Stimulated activated memory B cell treated with anti-CD40 and anti-IgM and Interleukin-4, amounts not matched to agents 10 μg/mL and 1 μg/mL and 100 μg/mL, for 72 hours (primary cell): ENCODE measurements around the gene PRKACB.
A peak's percentile ranks its signal among the peaks of the same experiment; 100 is the strongest.

Experiments used
- ATAC-seq: fragments of 150-1000 bp; cut with Tn5 transposase; 2 replicates; pipeline ENCODE4 v1.10.0; 2021
- H3K27ac Mint-ChIP-seq: one replicate; pipeline ENCODE4 v1.8.0; 2022; ENCODE audit warnings: mild to moderate bottlenecking, mixed read lengths
- H3K27me3 Mint-ChIP-seq: one replicate; pipeline ENCODE4 v1.8.0; 2022; ENCODE audit warnings: mixed read lengths
- H3K36me3 Mint-ChIP-seq: one replicate; pipeline ENCODE4 v1.8.0; 2022; ENCODE audit warnings: mixed read lengths
- H3K4me1 Mint-ChIP-seq: one replicate; pipeline ENCODE4 v1.8.0; 2022; ENCODE audit warnings: mixed read lengths
- H3K4me3 Mint-ChIP-seq: one replicate; pipeline ENCODE4 v1.8.0; 2022; ENCODE audit warnings: mild to moderate bottlenecking, moderate library complexity, mixed read lengths
- H3K9me3 Mint-ChIP-seq: one replicate; pipeline ENCODE4 v1.8.0; 2022; ENCODE audit warnings: mixed read lengths

The PRKACB gene

DNA sequence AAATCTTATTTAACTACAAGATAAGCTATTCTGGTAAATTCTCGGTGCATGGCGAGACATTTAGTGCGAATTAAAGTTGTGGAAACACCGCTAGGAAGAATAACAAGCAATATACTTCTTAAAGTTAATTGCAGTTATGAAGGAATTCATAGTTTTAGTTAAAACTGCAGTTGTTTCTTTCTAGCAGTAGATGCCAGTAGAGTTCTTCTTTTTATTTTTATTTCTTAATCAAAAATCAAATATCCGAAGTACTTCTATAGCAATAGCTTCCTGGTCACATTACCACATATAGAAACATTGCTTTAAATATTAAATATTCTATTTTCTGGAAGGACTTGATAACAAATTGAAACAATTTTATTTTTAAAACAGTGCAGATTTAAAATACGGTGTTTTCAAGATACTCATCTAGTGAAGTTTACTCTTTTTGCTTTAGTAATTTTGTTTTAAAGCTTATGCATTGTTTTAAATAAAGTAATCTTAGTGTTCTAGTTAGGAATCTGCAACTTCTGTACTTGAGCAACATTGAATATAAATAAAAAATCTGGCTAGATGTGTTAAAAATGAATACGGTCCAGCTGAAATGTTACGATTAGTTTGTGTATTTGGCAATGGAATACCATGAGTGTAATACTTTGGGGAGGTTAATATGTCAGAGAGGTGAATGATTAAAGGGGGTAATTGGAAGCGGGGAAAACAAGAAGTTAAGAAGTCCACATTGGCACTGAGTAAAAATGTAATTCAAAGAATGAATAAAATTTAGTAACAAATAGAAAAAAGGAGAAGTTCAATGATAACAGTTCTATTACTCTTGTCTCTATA is 2.7 kb upstream of the PRKACB start:
- Mint-ChIP-seq H3K36me3 (no peaks in the 10 kb centered on the region), H3K4me1 (peaks cover 21% of the 10 kb centered on the region), H3K9me3 (no peaks in the 10 kb centered on the region), H3K4me3 (no peak overlapping the region), H3K27me3 (no peaks in the 10 kb centered on the region), H3K27ac (no peak overlapping the region)
- no peak for ATAC-seq

DNA sequence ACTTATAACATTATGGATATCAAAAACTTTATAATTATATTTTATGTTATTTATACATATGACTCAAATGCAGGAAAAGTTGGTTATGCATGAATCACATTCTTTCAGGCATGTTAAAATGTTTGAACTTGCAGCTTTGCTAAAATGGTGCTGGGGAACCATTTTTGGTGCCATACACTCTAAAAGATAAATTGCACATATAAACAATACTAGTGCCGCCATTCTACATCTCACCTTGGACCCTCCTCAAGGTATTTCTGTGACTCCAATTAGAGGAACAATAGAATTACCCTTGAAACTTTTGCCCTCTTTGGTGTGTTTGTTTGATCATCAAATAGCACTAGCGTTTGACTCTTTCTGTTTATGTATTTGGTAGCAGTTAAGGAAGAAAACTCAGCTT is 997 bp downstream of the PRKACB start:
- no peaks in the 10 kb centered on the region for H3K36me3 Mint-ChIP-seq
- ATAC-seq, result peak; percentile 41
- H3K27me3 Mint-ChIP-seq, result no peaks in the 10 kb centered on the region

DNA sequence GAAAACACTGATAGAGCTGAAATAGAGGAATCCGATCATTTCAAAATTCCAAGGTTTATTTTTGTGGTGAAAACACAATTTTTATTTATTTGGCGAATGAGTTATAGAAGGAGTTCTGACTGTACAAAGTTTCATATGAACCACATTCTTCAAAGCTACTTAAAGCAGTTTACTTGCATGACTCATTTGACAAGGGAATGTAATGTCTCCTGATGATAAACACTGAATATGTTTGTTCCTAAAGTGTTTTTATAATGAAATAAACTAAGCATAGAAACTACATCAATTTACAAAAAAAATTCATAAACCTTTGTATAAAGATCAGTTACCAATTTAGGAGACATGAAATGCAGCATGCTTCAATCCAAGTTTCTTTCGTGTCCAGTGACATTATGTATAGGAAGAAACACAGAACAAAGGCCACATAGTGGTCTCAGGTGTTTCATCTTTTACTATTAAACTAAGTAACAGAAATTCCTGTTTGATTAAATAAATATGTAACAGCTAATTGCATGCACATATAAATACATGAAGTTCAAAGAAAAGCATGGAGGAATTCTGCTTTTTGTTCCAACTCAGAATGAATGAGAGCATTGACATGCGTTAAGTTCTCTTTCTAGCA is 2.5 kb downstream of the PRKACB start:
- ATAC-seq, result no peak
- Mint-ChIP-seq H3K27ac (peak overlapping the region; percentile 96), H3K9me3 (no peaks in the 10 kb centered on the region), H3K4me1 (peaks cover 46% of the 10 kb centered on the region), H3K27me3 (no peaks in the 10 kb centered on the region), H3K36me3 (peaks cover 8% of the 10 kb centered on the region), H3K4me3 (peak overlapping the region; percentile 77)

More for the DNA sequence above, 997 bp downstream of the PRKACB start:
- Mint-ChIP-seq H3K4me1 (peaks cover 35% of the 10 kb centered on the region), H3K4me3 (peak overlapping the region; percentile 89), H3K9me3 (no peaks in the 10 kb centered on the region), H3K27ac (peak overlapping the region; percentile 96)

DNA sequence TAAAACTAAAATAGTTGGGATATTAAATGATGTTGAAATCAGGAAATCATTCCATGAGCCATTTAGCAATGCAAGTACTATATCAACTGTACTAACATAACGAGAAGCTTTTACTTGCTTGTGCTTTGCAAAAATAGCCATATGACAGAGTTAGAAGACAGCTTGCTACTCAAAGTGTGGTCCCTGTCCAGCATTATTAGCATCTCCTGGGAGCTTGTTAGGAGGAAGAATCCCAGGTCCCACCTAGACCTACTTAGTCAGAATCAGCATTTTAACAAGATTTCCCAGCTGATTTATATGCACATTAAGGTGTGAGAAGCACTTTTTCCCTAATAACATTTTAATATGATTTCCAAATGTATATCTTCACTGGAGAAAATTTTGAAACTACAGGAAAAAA is 4.7 kb downstream of the PRKACB start:
- no peak for ATAC-seq
- Mint-ChIP-seq H3K27me3 (no peaks in the 10 kb centered on the region), H3K4me3 (no peak overlapping the region), H3K9me3 (no peaks in the 10 kb centered on the region), H3K27ac (peak overlapping the region; percentile 60), H3K36me3 (peaks cover 8% of the 10 kb centered on the region), H3K4me1 (peaks cover 64% of the 10 kb centered on the region)

DNA sequence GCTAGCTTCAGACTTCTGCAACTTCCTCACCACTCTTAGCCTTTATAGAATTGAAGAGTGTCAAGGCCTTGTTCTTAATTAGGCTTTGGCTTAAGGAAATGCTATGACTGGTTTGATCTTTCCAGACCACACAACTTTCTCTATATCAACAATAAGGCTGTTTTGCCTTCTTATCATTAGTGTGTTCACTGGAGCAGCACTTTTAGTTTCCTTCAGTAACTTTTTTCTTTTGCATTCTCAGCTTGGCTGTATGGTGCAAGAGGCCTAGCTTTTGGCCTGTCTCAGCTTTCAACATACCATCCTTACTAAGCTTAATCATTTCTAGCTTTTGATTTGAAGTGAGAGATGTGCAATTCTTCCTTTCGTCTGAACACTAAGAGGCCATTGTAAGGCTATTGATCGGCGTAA is 8.6 kb downstream of the PRKACB start:
- peak; percentile 93 for ATAC-seq
- H3K9me3 Mint-ChIP-seq, result no peaks in the 10 kb centered on the region
- peak overlapping the region; percentile 84 for H3K27ac Mint-ChIP-seq
- H3K4me3 Mint-ChIP-seq, result peak overlapping the region; percentile 47
- no peaks in the 10 kb centered on the region for H3K27me3 Mint-ChIP-seq
- H3K36me3 Mint-ChIP-seq, result peaks cover 16% of the 10 kb centered on the region
- H3K4me1 Mint-ChIP-seq, result peaks cover 79% of the 10 kb centered on the region

DNA sequence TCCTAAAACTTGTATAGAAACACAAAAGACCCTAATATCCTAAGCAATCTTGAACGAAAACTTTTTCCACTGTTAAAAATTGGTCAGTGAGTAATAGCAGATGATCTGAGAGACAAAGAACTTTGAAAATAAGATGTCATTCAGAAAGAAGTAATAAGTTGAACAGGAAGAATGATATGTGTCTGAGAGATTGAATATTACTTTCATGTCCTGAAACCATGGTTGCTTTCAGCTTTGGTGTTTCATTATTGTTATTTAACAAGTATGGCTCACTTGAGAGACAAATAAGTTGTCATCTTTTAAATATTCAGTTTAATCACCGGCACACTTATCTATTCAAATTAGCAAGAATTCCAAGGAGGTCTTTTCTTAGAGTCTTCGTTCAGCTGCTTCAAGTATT is 11.4 kb downstream of the PRKACB start:
- Mint-ChIP-seq H3K4me3 (no peak overlapping the region), H3K9me3 (no peaks in the 10 kb centered on the region), H3K4me1 (peaks cover 77% of the 10 kb centered on the region), H3K36me3 (peaks cover 19% of the 10 kb centered on the region), H3K27me3 (no peaks in the 10 kb centered on the region), H3K27ac (peak overlapping the region; percentile 58)
- ATAC-seq, result no peak

DNA sequence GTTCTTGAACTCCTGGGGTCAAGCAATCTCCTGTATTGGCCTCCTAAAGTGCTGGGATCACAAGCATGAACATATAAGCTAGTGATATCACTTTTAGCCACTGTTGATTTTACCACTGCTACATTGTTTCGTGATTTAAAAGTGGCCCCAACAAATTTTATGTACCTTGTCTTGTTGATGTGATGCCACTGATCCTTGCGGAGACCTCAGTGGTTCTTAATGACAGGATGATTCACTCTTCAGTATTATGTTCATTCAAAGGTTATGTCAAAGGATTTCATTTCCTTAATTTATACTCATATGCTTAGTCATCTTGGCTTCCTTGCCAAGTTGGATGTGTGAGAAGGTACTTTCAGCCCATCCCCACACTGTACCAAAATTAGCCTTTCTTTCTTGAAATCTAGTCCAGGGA is 12.1 kb downstream of the PRKACB start:
- Mint-ChIP-seq H3K4me1 (peaks cover 75% of the 10 kb centered on the region), H3K4me3 (no peak overlapping the region), H3K27me3 (no peaks in the 10 kb centered on the region), H3K27ac (peak overlapping the region; percentile 58), H3K9me3 (no peaks in the 10 kb centered on the region), H3K36me3 (peaks cover 14% of the 10 kb centered on the region)
- ATAC-seq, result peak; percentile 67

DNA sequence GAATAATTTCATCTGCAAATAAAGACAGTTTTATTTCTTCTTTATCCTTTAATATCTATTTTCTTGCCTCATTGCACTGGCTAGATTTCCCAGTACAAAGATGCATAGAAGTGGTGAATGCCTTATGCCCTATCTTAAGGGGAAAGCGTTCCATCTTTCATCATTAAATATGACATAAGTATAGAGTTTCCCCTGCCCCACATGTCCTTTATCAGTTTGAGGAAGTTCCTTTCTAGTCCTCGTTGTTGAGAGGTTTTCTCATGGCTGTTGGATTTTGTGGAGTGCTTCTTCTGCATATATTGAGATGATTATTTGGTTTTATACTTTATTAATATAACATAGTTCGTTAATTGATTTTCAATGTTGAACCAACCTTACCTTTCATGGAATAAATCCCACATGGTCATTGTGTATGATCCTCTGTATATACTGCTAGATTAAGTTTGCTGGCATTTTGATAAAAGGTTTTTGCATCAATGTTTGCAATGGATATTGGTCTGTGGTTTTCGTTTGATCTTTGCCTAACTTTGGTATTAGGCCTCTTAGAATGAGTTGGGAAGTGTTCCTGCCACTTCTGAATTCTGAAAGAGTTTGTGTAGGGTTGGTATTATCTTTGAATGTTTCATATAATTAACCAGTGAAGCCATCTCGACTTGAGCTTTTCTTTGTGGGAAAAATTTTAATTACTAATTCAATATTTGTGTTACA is 15.6 kb downstream of the PRKACB start:
- H3K36me3 Mint-ChIP-seq, result peaks cover 14% of the 10 kb centered on the region
- no peak overlapping the region for H3K4me3 Mint-ChIP-seq
- peaks cover 72% of the 10 kb centered on the region for H3K4me1 Mint-ChIP-seq
- H3K9me3 Mint-ChIP-seq, result peaks cover 4% of the 10 kb centered on the region
- no peak for ATAC-seq
- no peak overlapping the region for H3K27ac Mint-ChIP-seq
- no peaks in the 10 kb centered on the region for H3K27me3 Mint-ChIP-seq

DNA sequence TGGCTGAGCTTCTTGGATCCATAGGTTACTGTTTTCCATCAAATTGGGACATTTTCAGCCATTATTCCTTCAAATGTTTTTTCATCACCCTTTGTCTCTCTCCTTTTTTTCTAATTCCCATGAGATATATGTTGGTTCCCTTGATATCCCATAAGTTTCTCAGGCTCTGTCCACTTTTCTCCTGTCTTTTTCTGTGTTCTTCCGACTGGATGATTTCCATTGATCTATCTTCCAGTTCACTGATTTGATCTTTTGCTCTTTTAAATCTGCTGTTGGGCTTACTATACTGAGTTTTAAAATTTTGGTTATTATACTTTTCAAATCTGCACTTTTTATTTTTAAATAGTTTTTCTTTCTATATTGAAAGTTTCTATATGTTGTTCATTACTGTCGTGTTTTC is 18.2 kb downstream of the PRKACB start:
- Mint-ChIP-seq H3K4me3 (no peak overlapping the region), H3K4me1 (peaks cover 57% of the 10 kb centered on the region), H3K9me3 (peaks cover 4% of the 10 kb centered on the region), H3K36me3 (peaks cover 14% of the 10 kb centered on the region), H3K27me3 (no peaks in the 10 kb centered on the region), H3K27ac (no peak overlapping the region)
- no peak for ATAC-seq

DNA sequence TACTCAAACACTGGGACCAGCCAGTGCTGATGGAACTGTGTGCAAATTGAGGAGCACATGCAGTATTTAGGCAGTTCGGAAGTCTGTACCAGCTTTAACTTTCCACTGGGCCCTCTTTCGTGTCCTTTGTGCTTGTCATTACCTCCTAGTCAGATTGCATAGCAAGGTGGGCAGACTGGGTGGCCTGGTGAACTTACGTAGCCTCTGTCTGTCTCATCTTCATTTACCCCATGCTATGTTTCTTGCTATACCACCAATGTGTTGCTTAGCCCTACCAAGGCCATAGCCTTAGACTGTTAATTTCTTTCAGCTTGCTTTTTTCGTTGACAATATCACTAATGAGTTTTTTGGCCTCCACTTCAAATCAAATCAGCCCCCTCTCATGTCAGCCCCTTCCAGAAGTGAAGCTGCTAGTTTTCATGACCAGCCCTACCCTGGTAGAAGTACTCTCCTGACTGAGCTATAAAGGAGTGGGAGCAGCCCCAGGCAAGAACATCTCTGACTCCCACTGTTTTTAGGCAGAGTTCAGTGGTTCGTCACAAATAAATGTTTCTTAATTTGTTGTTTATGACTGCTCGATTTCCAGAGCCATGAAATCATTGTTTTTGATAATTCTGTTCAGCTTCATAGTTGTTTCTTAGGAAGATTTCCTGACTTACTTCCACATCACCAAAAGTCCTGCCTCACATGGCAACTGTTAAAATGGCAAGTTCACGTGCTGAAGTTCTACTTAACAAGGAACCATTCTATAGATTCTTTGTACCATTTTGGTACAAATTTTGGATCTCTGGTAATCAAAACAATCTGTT is 19.3 kb downstream of the PRKACB start:
- ATAC-seq, result no peak
- peaks cover 61% of the 10 kb centered on the region for H3K4me1 Mint-ChIP-seq
- H3K27me3 Mint-ChIP-seq, result no peaks in the 10 kb centered on the region
- no peak overlapping the region for H3K4me3 Mint-ChIP-seq
- H3K27ac Mint-ChIP-seq, result peak overlapping the region; percentile 45
- peaks cover 4% of the 10 kb centered on the region for H3K9me3 Mint-ChIP-seq
- peaks cover 6% of the 10 kb centered on the region for H3K36me3 Mint-ChIP-seq

DNA sequence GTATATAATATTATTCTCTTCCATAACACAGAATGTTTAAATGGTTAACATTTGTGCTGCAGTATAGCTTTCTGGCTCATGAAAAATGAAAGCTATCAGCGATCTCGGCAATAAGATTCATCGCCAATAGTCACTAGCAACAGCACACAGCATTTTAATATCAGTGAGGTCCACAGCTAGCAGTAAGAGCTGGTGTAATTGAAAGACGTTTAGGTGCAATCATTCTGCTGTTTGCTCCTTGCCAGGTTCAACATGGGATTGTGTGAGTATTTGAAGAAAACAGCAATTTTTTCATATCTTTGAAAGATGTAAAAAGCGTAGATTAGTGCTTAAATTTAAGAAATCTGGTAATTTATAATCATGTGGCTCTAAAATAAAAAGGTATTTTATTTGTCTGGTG is 20.1 kb downstream of the PRKACB start:
- Mint-ChIP-seq H3K4me3 (no peak overlapping the region), H3K4me1 (peaks cover 69% of the 10 kb centered on the region), H3K27me3 (no peaks in the 10 kb centered on the region), H3K27ac (no peak overlapping the region), H3K36me3 (peaks cover 6% of the 10 kb centered on the region), H3K9me3 (peaks cover 4% of the 10 kb centered on the region)
- ATAC-seq, result no peak

DNA sequence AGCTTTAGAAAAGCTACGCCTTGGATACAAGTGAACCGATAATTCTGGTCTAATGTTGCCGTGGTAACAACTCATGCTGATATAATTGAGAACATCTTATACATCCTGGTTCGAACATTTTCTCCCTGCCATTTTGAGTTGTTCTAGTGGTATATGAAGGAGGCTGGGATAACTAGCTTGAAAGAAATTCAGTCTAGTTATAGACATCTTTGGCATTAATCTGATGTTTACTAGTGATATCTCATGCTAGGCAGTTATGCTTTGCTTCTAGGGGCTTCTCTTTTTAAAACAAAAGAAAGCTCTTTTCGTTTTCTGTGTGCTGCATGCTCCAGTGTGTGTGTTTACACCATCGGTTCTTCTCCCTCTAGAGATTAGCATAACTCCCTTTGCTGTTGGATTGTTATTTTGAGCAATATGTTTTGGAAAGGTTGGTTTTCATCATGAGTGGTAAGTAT is 20.5 kb downstream of the PRKACB start:
- H3K27ac Mint-ChIP-seq, result no peak overlapping the region
- peaks cover 6% of the 10 kb centered on the region for H3K36me3 Mint-ChIP-seq
- H3K4me3 Mint-ChIP-seq, result peak overlapping the region; percentile 7
- H3K27me3 Mint-ChIP-seq, result no peaks in the 10 kb centered on the region
- peaks cover 73% of the 10 kb centered on the region for H3K4me1 Mint-ChIP-seq
- peaks cover 4% of the 10 kb centered on the region for H3K9me3 Mint-ChIP-seq
- no peak for ATAC-seq

DNA sequence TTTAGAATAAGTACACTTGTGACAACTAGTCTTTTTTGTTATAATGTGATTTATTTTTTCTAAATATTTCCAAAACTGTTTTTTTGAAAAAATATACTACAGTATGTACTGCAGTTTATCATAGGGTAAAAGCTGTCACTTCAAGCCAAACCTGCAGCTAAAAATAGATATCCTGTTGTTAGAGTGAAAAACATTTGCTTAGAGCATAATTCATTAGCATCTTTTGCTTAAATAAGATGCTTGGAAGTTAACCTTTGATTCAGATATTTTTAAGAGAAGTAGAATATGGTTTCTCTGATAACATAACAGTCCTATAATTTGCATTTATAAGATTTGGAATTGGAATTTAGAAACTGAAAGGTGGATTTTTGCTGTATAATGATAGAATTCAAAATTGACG is 21.5 kb downstream of the PRKACB start:
- no peak for ATAC-seq
- Mint-ChIP-seq H3K4me3 (no peak overlapping the region), H3K27me3 (no peaks in the 10 kb centered on the region), H3K4me1 (peaks cover 66% of the 10 kb centered on the region), H3K27ac (no peak overlapping the region), H3K36me3 (peaks cover 6% of the 10 kb centered on the region), H3K9me3 (peaks cover 4% of the 10 kb centered on the region)

DNA sequence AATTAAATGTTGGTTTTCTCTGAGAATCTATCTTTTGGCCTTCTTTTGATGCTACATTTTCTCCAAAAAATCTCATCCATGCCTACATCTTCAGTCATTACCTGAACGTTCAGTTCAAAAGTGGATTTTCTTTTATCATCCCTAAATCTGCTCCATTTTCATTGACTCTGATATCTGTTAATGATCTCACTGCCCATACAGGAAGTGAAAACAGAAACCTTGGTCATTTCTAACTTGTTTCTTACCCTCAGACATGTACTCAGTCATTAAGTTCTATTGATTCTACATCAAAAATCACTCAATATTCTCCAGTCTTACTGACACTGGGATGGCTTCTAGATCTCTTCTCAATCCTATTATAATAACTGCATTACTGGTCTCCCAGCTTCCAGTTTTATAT is 22.7 kb downstream of the PRKACB start:
- Mint-ChIP-seq H3K36me3 (peaks cover 6% of the 10 kb centered on the region), H3K4me1 (peaks cover 63% of the 10 kb centered on the region), H3K27me3 (no peaks in the 10 kb centered on the region), H3K9me3 (peaks cover 4% of the 10 kb centered on the region), H3K27ac (peak overlapping the region; percentile 10), H3K4me3 (no peak overlapping the region)
- ATAC-seq, result peak; percentile 70

DNA sequence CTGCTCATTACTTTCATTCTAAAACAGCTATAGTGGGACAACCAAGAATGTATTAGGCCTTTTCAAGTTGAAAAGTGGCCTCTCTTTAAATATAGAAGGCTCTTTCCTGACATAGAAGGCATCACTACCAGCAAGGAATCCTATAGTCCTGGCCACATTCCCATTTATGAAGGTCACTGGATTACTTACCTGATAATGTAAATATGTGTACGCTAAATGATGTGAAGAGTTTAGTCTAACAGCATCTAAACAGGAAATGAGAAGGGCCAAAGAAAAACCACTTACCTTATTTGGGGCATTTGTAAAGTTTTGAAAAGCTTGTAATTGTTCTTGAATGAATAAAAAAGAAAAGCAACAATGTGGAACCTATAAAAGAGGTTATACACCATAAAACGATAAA is 24.7 kb downstream of the PRKACB start:
- Mint-ChIP-seq H3K27ac (no peak overlapping the region), H3K9me3 (no peaks in the 10 kb centered on the region), H3K36me3 (no peaks in the 10 kb centered on the region), H3K4me1 (peaks cover 52% of the 10 kb centered on the region), H3K4me3 (no peak overlapping the region), H3K27me3 (no peaks in the 10 kb centered on the region)
- no peak for ATAC-seq
